ENCODE data around the gene PDCD5.
A peak's percentile ranks its signal among the peaks of the same experiment; 100 is the strongest.
"Not testable (repeated sequence)": the region's sequence is repeated elsewhere in the genome, so short reads cannot be mapped to it uniquely, and the experiment has no call there.

Gene PDCD5

GRCh38 chr19:32566246-32566830 lies 14.7 kb upstream of the PDCD5 start:
- no peak for TF ChIP-seq CTCF (conservative IDR thresholded peaks at IDR 0.05; ENCODE audit: low read depth, low read length)
- no peak overlapping the region for H3K4me3 ChIP-seq (ENCODE audit: low read depth, low read length)
- peak; percentile 13 for DNase-seq (ENCODE audit: low read depth)

- DNase-seq (ENCODE audit: low read depth), result no peak
- H3K4me3 ChIP-seq (ENCODE audit: low read depth, low read length), result no peak overlapping the region
- no peak for TF ChIP-seq CTCF (conservative IDR thresholded peaks at IDR 0.05; ENCODE audit: low read depth, low read length)
Measured at GRCh38 chr19:32567486-32567885, 13.5 kb upstream of the PDCD5 start.

- TF ChIP-seq CTCF (conservative IDR thresholded peaks at IDR 0.05; ENCODE audit: low read depth, low read length), result peak; percentile 91
- DNase-seq (ENCODE audit: low read depth), result peak; percentile 83
Measured at GRCh38 chr19:32570081-32570785, 10.8 kb upstream of the PDCD5 start.

GRCh38 chr19:32571471-32572075 lies 9.4 kb upstream of the PDCD5 start:
- DNase-seq (ENCODE audit: low read depth); H3K4me3 ChIP-seq (ENCODE audit: low read depth, low read length): not testable (repeated sequence)

More at GRCh38 chr19:32570081-32570785, 10.8 kb upstream of the PDCD5 start:
- no peak overlapping the region for H3K4me3 ChIP-seq (ENCODE audit: low read depth, low read length)

GRCh38 chr19:32572700-32573491 lies 8.1 kb upstream of the PDCD5 start:
- H3K4me3 ChIP-seq (ENCODE audit: low read depth, low read length); DNase-seq (ENCODE audit: low read depth): not testable (repeated sequence)

- H3K4me3 ChIP-seq (ENCODE audit: low read depth, low read length), result no peak overlapping the region
- no peak for TF ChIP-seq CTCF (conservative IDR thresholded peaks at IDR 0.05; ENCODE audit: low read depth, low read length)
Measured at GRCh38 chr19:32573492-32573794, 7.5 kb upstream of the PDCD5 start.

GRCh38 chr19:32576790-32577189 lies 4.2 kb upstream of the PDCD5 start:
- TF ChIP-seq CTCF (conservative IDR thresholded peaks at IDR 0.05; ENCODE audit: low read depth, low read length), result no peak
- H3K4me3 ChIP-seq (ENCODE audit: low read depth, low read length), result no peak overlapping the region
- DNase-seq (ENCODE audit: low read depth), result no peak

More at GRCh38 chr19:32573492-32573794, 7.5 kb upstream of the PDCD5 start:
- DNase-seq (ENCODE audit: low read depth), result no peak

All from choroid plexus epithelial cell (primary cell).